ENCODE measurements around the gene DPRX.

DNA sequence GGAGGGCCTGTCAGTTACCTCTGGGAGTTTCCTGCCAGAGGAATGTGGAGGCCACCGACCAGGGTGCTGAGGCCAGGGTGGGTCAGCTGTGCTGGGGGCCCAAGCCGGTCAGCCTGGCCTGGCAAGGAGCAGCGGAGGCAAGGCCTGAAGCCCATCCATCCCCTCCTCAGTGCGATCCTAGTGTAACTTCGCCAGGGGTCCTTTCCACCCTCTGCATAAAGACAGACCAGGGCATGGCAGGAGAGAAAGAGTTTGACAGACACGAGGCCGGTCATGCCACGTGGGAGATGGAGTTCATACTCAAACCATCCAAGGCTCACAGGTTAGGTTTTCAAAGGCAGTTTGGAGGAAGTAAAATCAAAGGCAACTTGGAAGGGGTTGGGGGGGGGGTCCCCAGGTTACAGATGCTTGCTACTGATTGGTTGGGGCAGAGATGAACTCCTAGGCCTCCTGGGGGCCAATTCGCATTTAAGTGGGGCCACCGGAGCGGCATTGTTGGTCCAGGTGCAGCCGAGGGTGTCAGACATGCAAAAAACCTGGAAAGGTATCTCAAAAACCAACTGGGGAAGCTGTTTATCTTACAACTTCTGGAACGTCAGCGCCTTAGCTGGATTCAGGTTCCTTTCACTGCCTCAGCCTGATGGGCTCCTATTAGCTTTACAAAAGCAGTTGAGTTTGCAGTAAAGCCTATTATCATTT, 36.8 kb upstream of the DPRX start:
- TF ChIP-seq, protein P1, sequence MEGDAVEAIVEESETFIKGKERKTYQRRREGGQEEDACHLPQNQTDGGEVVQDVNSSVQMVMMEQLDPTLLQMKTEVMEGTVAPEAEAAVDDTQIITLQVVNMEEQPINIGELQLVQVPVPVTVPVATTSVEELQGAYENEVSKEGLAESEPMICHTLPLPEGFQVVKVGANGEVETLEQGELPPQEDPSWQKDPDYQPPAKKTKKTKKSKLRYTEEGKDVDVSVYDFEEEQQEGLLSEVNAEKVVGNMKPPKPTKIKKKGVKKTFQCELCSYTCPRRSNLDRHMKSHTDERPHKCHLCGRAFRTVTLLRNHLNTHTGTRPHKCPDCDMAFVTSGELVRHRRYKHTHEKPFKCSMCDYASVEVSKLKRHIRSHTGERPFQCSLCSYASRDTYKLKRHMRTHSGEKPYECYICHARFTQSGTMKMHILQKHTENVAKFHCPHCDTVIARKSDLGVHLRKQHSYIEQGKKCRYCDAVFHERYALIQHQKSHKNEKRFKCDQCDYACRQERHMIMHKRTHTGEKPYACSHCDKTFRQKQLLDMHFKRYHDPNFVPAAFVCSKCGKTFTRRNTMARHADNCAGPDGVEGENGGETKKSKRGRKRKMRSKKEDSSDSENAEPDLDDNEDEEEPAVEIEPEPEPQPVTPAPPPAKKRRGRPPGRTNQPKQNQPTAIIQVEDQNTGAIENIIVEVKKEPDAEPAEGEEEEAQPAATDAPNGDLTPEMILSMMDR (IDR thresholded peaks at IDR 0.05; ENCODE audit: insufficient read depth, low read depth, low read length) = no peak
- TF ChIP-seq EZH2 (IDR thresholded peaks at IDR 0.05; ENCODE audit: insufficient read depth, low read length) = no peak

Data from astrocyte (in vitro differentiated cells and primary cell).